Ishikawa (cell line): ENCODE measurements around the gene F3.

Experiments used
- CEBPB ChIP-seq: IDR thresholded peaks from 2 replicates; pipeline ENCODE4 v1.6.1; 2012
- CREB1 ChIP-seq: IDR thresholded peaks from 2 replicates; pipeline ENCODE4 v1.6.1; 2012; ENCODE audit warnings: low read depth
- EGR1 ChIP-seq: IDR thresholded peaks from 2 replicates; pipeline ENCODE4 v1.6.1; 2012
- EP300 ChIP-seq: IDR thresholded peaks from 2 replicates; pipeline ENCODE4 v1.6.1; 2012; ENCODE audit warnings: borderline replicate concordance
- FOXM1 ChIP-seq: IDR thresholded peaks from 2 replicates; pipeline ENCODE4 v1.6.1; 2012; ENCODE audit warnings: low read depth, borderline replicate concordance
- NFIC ChIP-seq: IDR thresholded peaks from 2 replicates; pipeline ENCODE4 v1.6.1; 2012
- RAD21 ChIP-seq: IDR thresholded peaks from 2 replicates; pipeline ENCODE4 v1.6.1; 2012; ENCODE audit warnings: low read depth
- REST ChIP-seq: IDR thresholded peaks from 2 replicates; pipeline ENCODE4 v1.6.1; 2012; ENCODE audit warnings: low read depth, mild to moderate bottlenecking
- TAF1 ChIP-seq: IDR thresholded peaks from 2 replicates; pipeline ENCODE4 v1.6.1; 2012; ENCODE audit warnings: low read depth, mild to moderate bottlenecking
- TCF12 ChIP-seq: IDR thresholded peaks from 2 replicates; pipeline ENCODE4 v1.6.1; 2012; ENCODE audit warnings: low read depth
- TEAD4 ChIP-seq: IDR thresholded peaks from 2 replicates; pipeline ENCODE4 v1.6.1; 2012
- USF1 ChIP-seq: IDR thresholded peaks from 2 replicates; pipeline ENCODE4 v1.6.1; 2012
- YY1 ChIP-seq: IDR thresholded peaks from 2 replicates; pipeline ENCODE4 v1.6.1; 2012; ENCODE audit warnings: low read depth
- ZBTB7A ChIP-seq: IDR thresholded peaks from 2 replicates; pipeline ENCODE4 v1.6.1; 2012; ENCODE audit warnings: low read depth
- TF ChIP-seq, protein P1 (sequence below): IDR thresholded peaks from 2 replicates; pipeline ENCODE4 v1.6.1; 2012

The F3 gene

GRCh38 chr1:94526152-94526980, 15.2 kb downstream of the F3 start:
- TF ChIP-seq EP300, result no peak
- no peak for TF ChIP-seq RAD21
- no peak for TF ChIP-seq CREB1
- no peak for TF ChIP-seq TAF1
- no peak for TF ChIP-seq FOXM1
- TF ChIP-seq EGR1, result no peak
- no peak for TF ChIP-seq YY1
- TF ChIP-seq, protein P1, sequence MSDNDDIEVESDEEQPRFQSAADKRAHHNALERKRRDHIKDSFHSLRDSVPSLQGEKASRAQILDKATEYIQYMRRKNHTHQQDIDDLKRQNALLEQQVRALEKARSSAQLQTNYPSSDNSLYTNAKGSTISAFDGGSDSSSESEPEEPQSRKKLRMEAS, result no peak
- no peak for TF ChIP-seq TEAD4
- TF ChIP-seq ZBTB7A, result no peak
- TF ChIP-seq NFIC, result no peak
- no peak for TF ChIP-seq USF1
- TF ChIP-seq REST, result no peak
- no peak for TF ChIP-seq CEBPB
- no peak for TF ChIP-seq TCF12

GRCh38 chr1:94524531-94524930, 17.0 kb downstream of the F3 start:
- TF ChIP-seq ZBTB7A, result no peak
- no peak for TF ChIP-seq CREB1
- TF ChIP-seq YY1, result no peak
- TF ChIP-seq TCF12, result no peak
- no peak for TF ChIP-seq EP300
- no peak for TF ChIP-seq EGR1
- TF ChIP-seq CEBPB, result no peak
- no peak for TF ChIP-seq TEAD4
- no peak for TF ChIP-seq REST
- TF ChIP-seq, protein P1, result no peak
- TF ChIP-seq USF1, result no peak
- no peak for TF ChIP-seq FOXM1
- TF ChIP-seq RAD21, result no peak
- no peak for TF ChIP-seq TAF1
- no peak for TF ChIP-seq NFIC

DNA sequence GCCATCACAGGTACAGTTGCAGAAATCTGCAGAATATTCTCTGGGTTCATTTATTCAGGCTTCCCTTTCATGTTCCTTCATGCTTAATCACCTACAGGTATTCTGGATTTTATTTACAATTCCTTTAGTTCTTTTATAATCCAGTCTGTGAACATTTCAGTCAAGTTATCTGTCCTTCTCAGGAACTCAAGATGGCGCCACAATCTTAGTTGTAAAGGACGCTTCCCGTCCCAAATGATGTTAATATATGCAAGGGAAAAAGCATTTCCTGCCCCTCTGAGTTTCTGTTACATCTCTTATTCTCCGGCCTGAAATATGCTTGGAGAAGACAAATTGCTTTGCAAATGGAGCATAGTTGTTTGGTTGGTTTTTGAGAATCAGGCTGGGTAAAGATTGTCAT, 19.3 kb downstream of the F3 start:
- peak; percentile 45; the same call in 1 of the 2 replicates for TF ChIP-seq RAD21
- TF ChIP-seq EGR1, result no peak

DNA sequence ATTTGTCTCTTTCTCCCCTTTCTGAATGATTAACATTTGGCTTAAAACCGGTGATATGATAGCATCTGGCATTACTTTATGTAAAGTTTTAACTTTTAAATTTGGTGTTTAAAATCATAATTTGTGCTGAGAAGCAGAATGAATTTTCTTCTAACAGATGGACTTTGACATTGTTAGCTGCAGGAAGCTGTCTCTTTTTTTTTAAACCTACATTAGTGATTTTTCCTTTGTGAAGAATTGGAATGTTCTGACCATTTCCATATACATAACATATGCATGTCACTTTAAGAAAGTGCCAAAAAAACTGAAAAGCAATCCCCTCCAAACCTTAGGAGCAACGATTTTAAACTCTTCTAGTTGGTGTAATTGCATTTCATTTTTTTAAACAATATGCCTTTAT, 22.2 kb downstream of the F3 start:
- TF ChIP-seq CEBPB (no peak), YY1 (no peak), FOXM1 (no peak), TCF12 (no peak), EP300 (no peak), TEAD4 (no peak), CREB1 (no peak), NFIC (no peak), TAF1 (no peak), REST (no peak), EGR1 (no peak), ZBTB7A (no peak), USF1 (no peak), RAD21 (no peak)
- TF ChIP-seq, protein P1, result no peak
